Thymus (tissue), 11 donors: ENCODE measurements around the gene BTLA. TPM values are rescaled to one million over a fixed set of nuclear protein-coding genes. Genes with fewer than 3 reads are reported as not detected.
"Not testable (repeated sequence)": the region's sequence is repeated elsewhere in the genome, so short reads cannot be mapped to it uniquely, and the experiment has no call there.

Source experiments
- DNase-seq, 9 donors: peaks; one replicate each; pipeline ENCODE4 v3.0.0-alpha.2; 2013; ENCODE audit warnings: low spot score in 9 of 9, low read depth in 6 of 9, missing footprints in 1 of 9
- H3K27ac ChIP-seq, 2 donors: one replicate each; pipeline ENCODE4 v1.5.1; 2013; ENCODE audit warnings: control low read depth in 1 of 2, low read depth in 1 of 2, low read length in 1 of 2, mild to moderate bottlenecking in 1 of 2, moderate library complexity in 1 of 2
- H3K27me3 ChIP-seq, 2 donors: one replicate each; pipeline ENCODE4 v1.5.1; 2013; ENCODE audit warnings: low read length in 1 of 2; ENCODE audit not compliant: control insufficient read depth in 2 of 2, insufficient read depth in 1 of 2
- H3K36me3 ChIP-seq, 2 donors: one replicate each; pipeline ENCODE4 v1.5.1; 2013; ENCODE audit warnings: low read length in 1 of 2, mild to moderate bottlenecking in 1 of 2, moderate library complexity in 1 of 2; ENCODE audit not compliant: control insufficient read depth in 2 of 2, insufficient read depth in 2 of 2
- H3K4me1 ChIP-seq, 2 donors: one replicate each; pipeline ENCODE4 v1.5.1; 2013; ENCODE audit warnings: low read length in 2 of 2; ENCODE audit not compliant: control insufficient read depth in 2 of 2, insufficient read depth in 2 of 2
- H3K4me3 ChIP-seq, 2 donors: one replicate each; pipeline ENCODE4 v1.5.1; 2013; ENCODE audit warnings: low read length in 2 of 2, control low read depth in 1 of 2, mild to moderate bottlenecking in 1 of 2
- H3K9me3 ChIP-seq, 2 donors: one replicate each; pipeline ENCODE4 v1.5.1; 2013; ENCODE audit warnings: low read length in 1 of 2, mild to moderate bottlenecking in 1 of 2; ENCODE audit not compliant: control insufficient read depth in 2 of 2, insufficient read depth in 1 of 2
- WGBS: extraction: QIAGEN DNeasy Blood & Tissue Kit; methylation state at CpG from one replicate; pipeline ENCODE4 v1.1.7; 2013; 5-methylcytosine and 5-hydroxymethylcytosine counted together
- polyA plus RNA-seq: library from polyadenylated mRNA; stranded (reverse); fragments of 200-250 nt; gene quantifications from one replicate; pipeline ENCODE4 v1.2.3, GENCODE V29; 2013
- total RNA-seq: library from RNA; stranded (reverse); fragments of 120-200 nt; gene quantifications from one replicate; pipeline ENCODE4 v1.2.4, GENCODE V29; 2013
- donor health status: healthy.

BTLA gene
- total and polyA plus RNA-seq, 2 donors: 13.2 to 19.4 TPM

GRCh38 chr3:112418526-112418925, 80.7 kb downstream of the BTLA start:
- H3K4me1 ChIP-seq, H3K27ac ChIP-seq, H3K36me3 ChIP-seq, H3K4me3 ChIP-seq, DNase-seq, H3K27me3 ChIP-seq, H3K9me3 ChIP-seq: not testable (repeated sequence)
- 97% methylated on average over 4 of the region's 5 CpGs for WGBS

DNA sequence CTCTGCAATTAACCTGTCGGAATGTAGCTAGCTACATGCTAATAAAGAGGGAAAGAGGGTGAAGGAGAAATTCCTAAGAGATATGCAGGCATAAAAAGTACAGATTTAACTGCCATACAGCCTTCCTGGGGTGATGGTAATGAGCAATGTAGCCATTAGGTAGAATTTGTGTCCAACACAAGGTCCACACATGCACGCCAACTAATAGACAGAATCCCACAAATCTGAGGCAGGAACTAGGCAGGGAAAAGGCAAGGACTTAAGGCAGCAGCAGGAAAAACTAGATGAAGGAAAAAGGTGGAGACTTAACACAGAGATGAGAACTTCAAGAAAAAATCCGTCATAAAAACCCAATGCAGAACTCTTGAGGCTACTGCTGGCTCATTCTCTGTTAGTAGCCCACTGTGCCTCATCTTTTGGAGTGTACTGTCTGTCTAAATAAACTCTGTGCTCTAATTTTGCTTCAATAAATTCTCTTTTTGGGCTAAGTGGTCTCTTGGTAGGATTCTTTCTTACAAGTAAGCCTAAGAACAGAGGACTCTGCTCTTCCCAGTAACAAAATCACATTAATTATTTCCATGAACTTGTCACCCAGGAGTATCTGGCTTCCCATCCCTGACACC, 81.5 kb downstream of the BTLA start:
- H3K4me1 ChIP-seq: no peaks in the 10 kb centered on the region
- H3K27me3 ChIP-seq: no peaks in the 10 kb centered on the region
- no peaks in the 10 kb centered on the region for H3K9me3 ChIP-seq
- 98% methylated on average over 3 of the region's 3 CpGs for WGBS
- no peak overlapping the region for H3K4me3 ChIP-seq
- DNase-seq: no peak
- no peaks in the 10 kb centered on the region for H3K36me3 ChIP-seq
- no peak overlapping the region for H3K27ac ChIP-seq

DNA sequence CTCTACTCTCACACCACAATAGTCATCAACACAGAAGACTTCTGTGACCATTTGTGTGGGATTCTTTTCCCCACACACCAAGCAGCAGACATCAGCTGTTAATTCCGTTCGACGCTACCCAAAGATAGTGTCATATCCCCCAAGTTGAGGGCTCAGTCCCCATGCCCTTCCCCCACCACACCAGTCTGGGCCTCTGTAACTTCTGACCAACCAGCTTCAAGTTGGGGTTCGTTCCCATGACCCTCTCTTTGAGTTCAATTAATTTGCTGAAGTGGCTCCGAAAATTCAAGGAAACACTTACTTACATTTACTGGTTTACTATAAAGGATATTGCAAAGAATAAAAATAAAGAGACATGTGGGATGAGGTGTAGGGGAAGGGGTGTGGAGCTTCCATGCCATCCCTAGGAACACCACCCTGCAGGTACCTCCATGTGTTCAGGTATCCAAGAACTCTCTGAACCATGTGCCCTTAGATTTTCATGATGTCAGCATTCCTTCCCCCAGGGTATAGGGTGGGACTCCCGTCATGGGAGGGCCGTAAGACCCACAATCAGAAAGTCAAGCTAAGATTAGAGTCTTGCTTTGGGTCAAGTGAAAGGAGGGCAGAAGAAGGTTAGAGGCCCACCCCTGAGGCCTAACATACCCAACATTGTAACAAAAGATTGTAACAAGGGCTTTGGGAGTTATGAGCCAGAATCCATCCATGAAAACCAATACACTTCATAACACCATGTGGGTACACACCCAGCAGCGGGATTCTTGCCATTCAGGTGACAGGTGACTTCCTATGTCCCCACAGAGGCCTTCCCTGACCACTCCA, 82.7 kb downstream of the BTLA start:
- no peak overlapping the region for H3K4me3 ChIP-seq
- no peaks in the 10 kb centered on the region for H3K36me3 ChIP-seq
- no peak for DNase-seq
- no peaks in the 10 kb centered on the region for H3K4me1 ChIP-seq
- H3K27ac ChIP-seq: no peak overlapping the region
- WGBS: 96% methylated on average over 8 of the region's 8 CpGs
- H3K27me3 ChIP-seq: no peaks in the 10 kb centered on the region
- H3K9me3 ChIP-seq: no peaks in the 10 kb centered on the region

DNA sequence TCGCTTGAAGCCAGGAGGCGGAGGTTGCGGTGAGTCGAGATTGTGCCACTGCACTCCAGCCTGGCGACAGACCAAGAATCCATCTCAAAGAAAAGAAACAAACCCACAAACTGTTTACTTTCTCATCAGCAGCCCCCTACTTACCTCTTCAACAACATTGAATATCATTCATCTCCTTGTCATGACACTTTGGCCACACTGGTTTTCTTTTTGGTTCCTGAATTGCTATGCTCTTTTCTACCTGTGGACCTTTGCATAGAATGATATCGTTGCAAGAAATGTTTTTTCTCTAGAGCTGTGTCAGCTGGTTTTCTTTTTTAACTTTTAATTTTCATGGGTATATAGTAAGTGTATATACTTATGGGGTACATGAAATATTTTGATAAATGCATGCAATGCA, 83.9 kb downstream of the BTLA start:
- H3K9me3 ChIP-seq: no peaks in the 10 kb centered on the region
- no peak overlapping the region for H3K27ac ChIP-seq
- no peak overlapping the region for H3K4me3 ChIP-seq
- H3K36me3 ChIP-seq: no peaks in the 10 kb centered on the region
- WGBS: 99% methylated on average over 6 of the region's 6 CpGs
- DNase-seq: no peak
- H3K4me1 ChIP-seq: no peaks in the 10 kb centered on the region
- H3K27me3 ChIP-seq: no peaks in the 10 kb centered on the region

Other genes with a start within 250 kb of the BTLA start
- gene SLC9C1, start 205.3 kb downstream of the BTLA start, total RNA-seq: 0.94 TPM
- 0.11 TPM for gene SLC9C1, start 205.3 kb downstream of the BTLA start, polyA plus RNA-seq
- gene CD200, start 166.3 kb downstream of the BTLA start, total RNA-seq: 20.0 TPM
- 23.5 TPM for gene CD200, start 166.3 kb downstream of the BTLA start, polyA plus RNA-seq
- gene ATG3, start 62.5 kb upstream of the BTLA start, total RNA-seq: 73.1 TPM
- gene ATG3, start 62.5 kb upstream of the BTLA start, polyA plus RNA-seq: 56.4 TPM
- gene SLC35A5, start 62.6 kb upstream of the BTLA start, total RNA-seq: 25.9 TPM
- 21.7 TPM for gene SLC35A5, start 62.6 kb upstream of the BTLA start, polyA plus RNA-seq
- 13.6 TPM for gene CCDC80, start 141.7 kb upstream of the BTLA start, total RNA-seq
- gene CCDC80, start 141.7 kb upstream of the BTLA start, polyA plus RNA-seq: 10.6 TPM